ENCODE data around the gene APBB3. TPM values are rescaled to one million over a fixed set of nuclear protein-coding genes. Genes with fewer than 3 reads are reported as not detected.

Gene APBB3
- polyA plus RNA-seq, 3 donors = 4.9 to 211 (median 7.4) TPM

GRCh38 chr5:140549237-140550144 lies 14.9 kb downstream of the APBB3 start:
- no peaks in the 10 kb centered on the region for H3K9me3 ChIP-seq (replicated peaks in 1 of 2; ENCODE audit: control insufficient read depth in 1 of 2, insufficient read depth in 1 of 2, low read length in 2 of 2)
- H3K4me3 ChIP-seq (replicated peaks in 1 of 3; ENCODE audit: low read depth in 2 of 3, low read length in 3 of 3) = peak overlapping the region in 1 of 3 experiments; percentile 76
- peak overlapping the region; percentile 95 to 99 (median 98) for H3K27ac Mint-ChIP-seq
- H3K79me2 ChIP-seq (ENCODE audit: insufficient read depth, low read length) = peaks cover 64% of the 10 kb centered on the region
- peak overlapping the region; percentile 85 for H3K4me2 ChIP-seq (replicated peaks; ENCODE audit: extremely low read depth, low read length, poor library complexity, severe bottlenecking)
- H3K36me3 Mint-ChIP-seq = peaks cover 55 to 65% of the 10 kb centered on the region in 2 donors
- peaks cover 51 to 67% of the 10 kb centered on the region in 2 donors for H3K4me1 ChIP-seq (ENCODE audit: control insufficient read depth in 1 of 2, insufficient read depth in 2 of 2, low read length in 2 of 2)
- WGBS (ENCODE audit: insufficient coverage) = 100% methylated on average over 1 of the region's 3 CpGs
- peak overlapping the region; percentile 63 to 86 for H3K4me3 Mint-ChIP-seq
- intact Hi-C loops (cut with micrococcal nuclease) = loop anchor here in 1 of 2 donors (5.0 to 10.0 kb wide), 3 partner anchors 88 to 145 kb away; partner anchors contain the start of genes ANKHD1, IK, NDUFA2 and TMCO6
- TF ChIP-seq CTCF (IDR thresholded peaks at IDR 0.05) = no peak
- DNase-seq = peak; percentile 84 to 94 (median 89)
- no peak overlapping the region for H2AFZ ChIP-seq (ENCODE audit: insufficient read depth, low read depth, low read length, poor library complexity, severe bottlenecking)
- H3K27me3 Mint-ChIP-seq (ENCODE audit: low read depth in 3 of 3) = peaks cover 0 to 2% (median 0%) of the 10 kb centered on the region in 3 donors
- H3K27ac ChIP-seq (ENCODE audit: low read depth in 1 of 2, low read length in 2 of 2) = peak overlapping the region; percentile 91 to 98
- peaks cover 0 to 2% (median 0%) of the 10 kb centered on the region in 7 donors for H3K9me3 Mint-ChIP-seq
- H3K27me3 ChIP-seq (ENCODE audit: control insufficient read depth in 2 of 2, insufficient read depth in 2 of 2, low read length in 2 of 2) = no peaks in the 10 kb centered on the region
- no peak overlapping the region for H3K9ac ChIP-seq (ENCODE audit: insufficient read depth, low read length, poor library complexity, severe bottlenecking)
- H3K36me3 ChIP-seq (replicated peaks in 1 of 2; ENCODE audit: control insufficient read depth in 1 of 2, insufficient read depth in 2 of 2, low read length in 2 of 2) = peaks cover 26 to 39% of the 10 kb centered on the region in 2 donors
- H3K4me1 Mint-ChIP-seq = peaks cover 62% of the 10 kb centered on the region
- H4K20me1 ChIP-seq (ENCODE audit: insufficient read depth, low read length) = peaks cover 54% of the 10 kb centered on the region

GRCh38 chr5:140548791-140549190 lies 15.6 kb downstream of the APBB3 start:
- no peaks in the 10 kb centered on the region for H3K9me3 Mint-ChIP-seq
- intact Hi-C loops (cut with micrococcal nuclease) = loop anchor here in 1 of 2 donors (5.0 to 10.0 kb wide), 2 partner anchors 89 to 144 kb away; partner anchors contain the start of genes ANKHD1 and TMCO6
- Histone ChIP-seq H3K9me3 (replicated peaks in 1 of 2; ENCODE audit: control insufficient read depth in 1 of 2, insufficient read depth in 1 of 2, low read length in 2 of 2) (no peaks in the 10 kb centered on the region), H3K4me3 (replicated peaks in 1 of 3; ENCODE audit: low read depth in 2 of 3, low read length in 3 of 3) (peak overlapping the region in 1 of 3 experiments; percentile 76), H3K36me3 (replicated peaks in 1 of 2; ENCODE audit: control insufficient read depth in 1 of 2, insufficient read depth in 2 of 2, low read length in 2 of 2) (peaks cover 26 to 46% of the 10 kb centered on the region in 2 donors), H3K4me1 (ENCODE audit: control insufficient read depth in 1 of 2, insufficient read depth in 2 of 2, low read length in 2 of 2) (peaks cover 44 to 60% of the 10 kb centered on the region in 2 donors), H3K9ac (ENCODE audit: insufficient read depth, low read length, poor library complexity, severe bottlenecking) (no peak overlapping the region), H3K4me2 (replicated peaks; ENCODE audit: extremely low read depth, low read length, poor library complexity, severe bottlenecking) (peak overlapping the region; percentile 85), H2AFZ (ENCODE audit: insufficient read depth, low read depth, low read length, poor library complexity, severe bottlenecking) (no peak overlapping the region), H4K20me1 (ENCODE audit: insufficient read depth, low read length) (peaks cover 48% of the 10 kb centered on the region), H3K27ac (ENCODE audit: low read depth in 1 of 2, low read length in 2 of 2) (peak overlapping the region; percentile 91 to 98), H3K27me3 (ENCODE audit: control insufficient read depth in 2 of 2, insufficient read depth in 2 of 2, low read length in 2 of 2) (no peaks in the 10 kb centered on the region), H3K79me2 (ENCODE audit: insufficient read depth, low read length) (peaks cover 57% of the 10 kb centered on the region)
- WGBS (ENCODE audit: insufficient coverage) = 93% methylated on average over 4 of the region's 7 CpGs
- peak overlapping the region; percentile 86 to 94 for H3K4me3 Mint-ChIP-seq
- H3K27ac Mint-ChIP-seq = peak overlapping the region; percentile 95 to 99 (median 98)
- no peaks in the 10 kb centered on the region for H3K27me3 Mint-ChIP-seq (ENCODE audit: low read depth in 3 of 3)
- peaks cover 55% of the 10 kb centered on the region for H3K4me1 Mint-ChIP-seq
- peak in 1 of 3 donors; percentile 7 for DNase-seq
- H3K36me3 Mint-ChIP-seq = peaks cover 56 to 69% of the 10 kb centered on the region in 2 donors
- TF ChIP-seq CTCF (IDR thresholded peaks at IDR 0.05) = no peak
